ENCODE data around the gene TMEM240. TPM values are rescaled to one million over a fixed set of nuclear protein-coding genes. Genes with fewer than 3 reads are reported as not detected.

The TMEM240 gene
- total and polyA plus RNA-seq, 2 experiments from 2014 or later, result 1.8 to 5.1 TPM

DNA sequence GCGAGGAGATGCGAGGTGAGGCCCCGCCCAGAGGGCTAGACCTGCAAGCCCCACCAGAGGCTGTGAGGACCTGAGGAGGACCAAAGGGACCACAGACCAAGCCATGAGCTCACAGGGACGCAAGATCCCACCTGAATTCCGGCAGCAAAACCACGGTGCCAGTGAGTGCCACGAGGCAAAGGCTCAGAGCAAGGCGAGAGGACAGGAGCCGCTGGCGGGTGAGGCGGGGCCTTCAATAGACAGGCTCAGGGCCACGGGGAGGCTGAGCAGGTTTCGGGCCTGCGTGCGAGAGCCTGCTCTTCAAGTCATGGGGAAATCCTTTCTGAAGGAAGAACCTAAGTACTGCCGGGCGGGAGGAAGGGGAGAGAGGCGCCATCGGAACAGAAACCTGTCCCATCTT lies 7.1 kb upstream of the TMEM240 start:
- H3K79me2 ChIP-seq (replicated peaks; ENCODE audit: insufficient read depth), result peaks cover 2% of the 10 kb centered on the region
- Mint-ChIP-seq H3K9me3 (no peaks in the 10 kb centered on the region; the same call in 2 of the 3 replicates), H3K27ac (no peak overlapping the region), H3K27me3 (ENCODE audit: insufficient read depth, low read depth, poor library complexity) (no peaks in the 10 kb centered on the region), H3K4me1 (no peaks in the 10 kb centered on the region), H3K36me3 (ENCODE audit: low read depth) (peaks cover 22% of the 10 kb centered on the region), H3K4me3 (no peak overlapping the region)
- no peak for ATAC-seq
- no peak overlapping the region for H2AFZ ChIP-seq
- TF ChIP-seq POLR2AphosphoS5 (IDR thresholded peaks at IDR 0.05; ENCODE audit: low read depth) (no peak), EZH2 (IDR thresholded peaks at IDR 0.05; ENCODE audit: low read depth, unreplicated experiment) (no peak), JUNB (IDR thresholded peaks at IDR 0.05; ENCODE audit: unreplicated experiment) (no peak), EZH2phosphoT487 (IDR thresholded peaks at IDR 0.05; ENCODE audit: unreplicated experiment) (no peak), ZNF114 (CRISPR knock-in tag; IDR thresholded peaks at IDR 0.05) (no peak), STAT1 (IDR thresholded peaks at IDR 0.05; ENCODE audit: unreplicated experiment) (no peak)
- TF ChIP-seq, protein P1, sequence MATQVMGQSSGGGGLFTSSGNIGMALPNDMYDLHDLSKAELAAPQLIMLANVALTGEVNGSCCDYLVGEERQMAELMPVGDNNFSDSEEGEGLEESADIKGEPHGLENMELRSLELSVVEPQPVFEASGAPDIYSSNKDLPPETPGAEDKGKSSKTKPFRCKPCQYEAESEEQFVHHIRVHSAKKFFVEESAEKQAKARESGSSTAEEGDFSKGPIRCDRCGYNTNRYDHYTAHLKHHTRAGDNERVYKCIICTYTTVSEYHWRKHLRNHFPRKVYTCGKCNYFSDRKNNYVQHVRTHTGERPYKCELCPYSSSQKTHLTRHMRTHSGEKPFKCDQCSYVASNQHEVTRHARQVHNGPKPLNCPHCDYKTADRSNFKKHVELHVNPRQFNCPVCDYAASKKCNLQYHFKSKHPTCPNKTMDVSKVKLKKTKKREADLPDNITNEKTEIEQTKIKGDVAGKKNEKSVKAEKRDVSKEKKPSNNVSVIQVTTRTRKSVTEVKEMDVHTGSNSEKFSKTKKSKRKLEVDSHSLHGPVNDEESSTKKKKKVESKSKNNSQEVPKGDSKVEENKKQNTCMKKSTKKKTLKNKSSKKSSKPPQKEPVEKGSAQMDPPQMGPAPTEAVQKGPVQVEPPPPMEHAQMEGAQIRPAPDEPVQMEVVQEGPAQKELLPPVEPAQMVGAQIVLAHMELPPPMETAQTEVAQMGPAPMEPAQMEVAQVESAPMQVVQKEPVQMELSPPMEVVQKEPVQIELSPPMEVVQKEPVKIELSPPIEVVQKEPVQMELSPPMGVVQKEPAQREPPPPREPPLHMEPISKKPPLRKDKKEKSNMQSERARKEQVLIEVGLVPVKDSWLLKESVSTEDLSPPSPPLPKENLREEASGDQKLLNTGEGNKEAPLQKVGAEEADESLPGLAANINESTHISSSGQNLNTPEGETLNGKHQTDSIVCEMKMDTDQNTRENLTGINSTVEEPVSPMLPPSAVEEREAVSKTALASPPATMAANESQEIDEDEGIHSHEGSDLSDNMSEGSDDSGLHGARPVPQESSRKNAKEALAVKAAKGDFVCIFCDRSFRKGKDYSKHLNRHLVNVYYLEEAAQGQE (IDR thresholded peaks at IDR 0.05; ENCODE audit: unreplicated experiment), result no peak
- TF ChIP-seq, protein P2, sequence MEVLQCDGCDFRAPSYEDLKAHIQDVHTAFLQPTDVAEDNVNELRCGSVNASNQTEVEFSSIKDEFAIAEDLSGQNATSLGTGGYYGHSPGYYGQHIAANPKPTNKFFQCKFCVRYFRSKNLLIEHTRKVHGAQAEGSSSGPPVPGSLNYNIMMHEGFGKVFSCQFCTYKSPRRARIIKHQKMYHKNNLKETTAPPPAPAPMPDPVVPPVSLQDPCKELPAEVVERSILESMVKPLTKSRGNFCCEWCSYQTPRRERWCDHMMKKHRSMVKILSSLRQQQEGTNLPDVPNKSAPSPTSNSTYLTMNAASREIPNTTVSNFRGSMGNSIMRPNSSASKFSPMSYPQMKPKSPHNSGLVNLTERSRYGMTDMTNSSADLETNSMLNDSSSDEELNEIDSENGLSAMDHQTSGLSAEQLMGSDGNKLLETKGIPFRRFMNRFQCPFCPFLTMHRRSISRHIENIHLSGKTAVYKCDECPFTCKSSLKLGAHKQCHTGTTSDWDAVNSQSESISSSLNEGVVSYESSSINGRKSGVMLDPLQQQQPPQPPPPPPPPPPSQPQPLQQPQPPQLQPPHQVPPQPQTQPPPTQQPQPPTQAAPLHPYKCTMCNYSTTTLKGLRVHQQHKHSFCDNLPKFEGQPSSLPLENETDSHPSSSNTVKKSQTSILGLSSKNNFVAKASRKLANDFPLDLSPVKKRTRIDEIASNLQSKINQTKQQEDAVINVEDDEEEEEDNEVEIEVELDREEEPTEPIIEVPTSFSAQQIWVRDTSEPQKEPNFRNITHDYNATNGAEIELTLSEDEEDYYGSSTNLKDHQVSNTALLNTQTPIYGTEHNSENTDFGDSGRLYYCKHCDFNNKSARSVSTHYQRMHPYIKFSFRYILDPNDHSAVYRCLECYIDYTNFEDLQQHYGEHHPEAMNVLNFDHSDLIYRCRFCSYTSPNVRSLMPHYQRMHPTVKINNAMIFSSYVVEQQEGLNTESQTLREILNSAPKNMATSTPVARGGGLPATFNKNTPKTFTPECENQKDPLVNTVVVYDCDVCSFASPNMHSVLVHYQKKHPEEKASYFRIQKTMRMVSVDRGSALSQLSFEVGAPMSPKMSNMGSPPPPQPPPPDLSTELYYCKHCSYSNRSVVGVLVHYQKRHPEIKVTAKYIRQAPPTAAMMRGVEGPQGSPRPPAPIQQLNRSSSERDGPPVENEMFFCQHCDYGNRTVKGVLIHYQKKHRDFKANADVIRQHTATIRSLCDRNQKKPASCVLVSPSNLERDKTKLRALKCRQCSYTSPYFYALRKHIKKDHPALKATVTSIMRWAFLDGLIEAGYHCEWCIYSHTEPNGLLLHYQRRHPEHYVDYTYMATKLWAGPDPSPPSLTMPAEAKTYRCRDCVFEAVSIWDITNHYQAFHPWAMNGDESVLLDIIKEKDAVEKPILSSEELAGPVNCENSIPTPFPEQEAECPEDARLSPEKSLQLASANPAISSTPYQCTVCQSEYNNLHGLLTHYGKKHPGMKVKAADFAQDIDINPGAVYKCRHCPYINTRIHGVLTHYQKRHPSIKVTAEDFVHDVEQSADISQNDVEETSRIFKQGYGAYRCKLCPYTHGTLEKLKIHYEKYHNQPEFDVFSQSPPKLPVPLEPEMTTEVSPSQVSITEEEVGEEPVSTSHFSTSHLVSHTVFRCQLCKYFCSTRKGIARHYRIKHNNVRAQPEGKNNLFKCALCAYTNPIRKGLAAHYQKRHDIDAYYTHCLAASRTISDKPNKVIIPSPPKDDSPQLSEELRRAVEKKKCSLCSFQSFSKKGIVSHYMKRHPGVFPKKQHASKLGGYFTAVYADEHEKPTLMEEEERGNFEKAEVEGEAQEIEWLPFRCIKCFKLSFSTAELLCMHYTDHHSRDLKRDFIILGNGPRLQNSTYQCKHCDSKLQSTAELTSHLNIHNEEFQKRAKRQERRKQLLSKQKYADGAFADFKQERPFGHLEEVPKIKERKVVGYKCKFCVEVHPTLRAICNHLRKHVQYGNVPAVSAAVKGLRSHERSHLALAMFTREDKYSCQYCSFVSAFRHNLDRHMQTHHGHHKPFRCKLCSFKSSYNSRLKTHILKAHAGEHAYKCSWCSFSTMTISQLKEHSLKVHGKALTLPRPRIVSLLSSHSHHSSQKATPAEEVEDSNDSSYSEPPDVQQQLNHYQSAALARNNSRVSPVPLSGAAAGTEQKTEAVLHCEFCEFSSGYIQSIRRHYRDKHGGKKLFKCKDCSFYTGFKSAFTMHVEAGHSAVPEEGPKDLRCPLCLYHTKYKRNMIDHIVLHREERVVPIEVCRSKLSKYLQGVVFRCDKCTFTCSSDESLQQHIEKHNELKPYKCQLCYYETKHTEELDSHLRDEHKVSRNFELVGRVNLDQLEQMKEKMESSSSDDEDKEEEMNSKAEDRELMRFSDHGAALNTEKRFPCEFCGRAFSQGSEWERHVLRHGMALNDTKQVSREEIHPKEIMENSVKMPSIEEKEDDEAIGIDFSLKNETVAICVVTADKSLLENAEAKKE (CRISPR knock-in tag; IDR thresholded peaks at IDR 0.05), result no peak
- TF ChIP-seq, protein P3, sequence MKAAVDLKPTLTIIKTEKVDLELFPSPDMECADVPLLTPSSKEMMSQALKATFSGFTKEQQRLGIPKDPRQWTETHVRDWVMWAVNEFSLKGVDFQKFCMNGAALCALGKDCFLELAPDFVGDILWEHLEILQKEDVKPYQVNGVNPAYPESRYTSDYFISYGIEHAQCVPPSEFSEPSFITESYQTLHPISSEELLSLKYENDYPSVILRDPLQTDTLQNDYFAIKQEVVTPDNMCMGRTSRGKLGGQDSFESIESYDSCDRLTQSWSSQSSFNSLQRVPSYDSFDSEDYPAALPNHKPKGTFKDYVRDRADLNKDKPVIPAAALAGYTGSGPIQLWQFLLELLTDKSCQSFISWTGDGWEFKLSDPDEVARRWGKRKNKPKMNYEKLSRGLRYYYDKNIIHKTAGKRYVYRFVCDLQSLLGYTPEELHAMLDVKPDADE (IDR thresholded peaks at IDR 0.05), result no peak
- H4K20me1 ChIP-seq (replicated peaks; ENCODE audit: insufficient read depth), result peaks cover 18% of the 10 kb centered on the region; the same call in 1 of the 2 replicates
- H3K27me3 ChIP-seq (ENCODE audit: insufficient read depth), result no peaks in the 10 kb centered on the region
- no peaks in the 10 kb centered on the region for H3K36me3 ChIP-seq (ENCODE audit: insufficient read depth)
- H3K27ac ChIP-seq (ENCODE audit: low read depth), result no peak overlapping the region
- no peak overlapping the region for H3K4me2 ChIP-seq
- H3K9me2 ChIP-seq (ENCODE audit: insufficient read depth), result no peaks in the 10 kb centered on the region
- H3K4me1 ChIP-seq (ENCODE audit: insufficient read depth), result no peaks in the 10 kb centered on the region
- DNase-seq (ENCODE audit: low spot score), result no peak
- H3F3A ChIP-seq (replicated peaks; ENCODE audit: low read depth), result 0 out of 2 replicates have a peak, but pooled peaks cover 14% of the 10 kb centered on the region
- no peak overlapping the region for H3K4me3 ChIP-seq
